Suprapubic skin (tissue), 4 donors: ENCODE results near the gene EEF1AKMT4. TPM values are rescaled to one million over a fixed set of nuclear protein-coding genes. Genes with fewer than 3 reads are reported as not detected.

Source experiments
- DNase-seq, 2 donors: peaks; one replicate each; pipeline ENCODE4 v3.0.0-alpha.2; 2019; ENCODE audit warnings: low spot score in 2 of 2
- H3K27ac ChIP-seq: fragments of 200-600 bp; sonication (generic); one replicate; pipeline ENCODE4 v1.5.1; 2019
- H3K27me3 ChIP-seq: fragments of 200-600 bp; sonication (generic); one replicate; pipeline ENCODE4 v1.5.1; 2019
- H3K36me3 ChIP-seq: fragments of 200-600 bp; sonication (generic); one replicate; pipeline ENCODE4 v1.5.1; 2019
- H3K4me1 ChIP-seq: fragments of 200-600 bp; sonication (generic); one replicate; pipeline ENCODE4 v1.5.1; 2019
- H3K4me3 ChIP-seq: fragments of 200-600 bp; sonication (generic); one replicate; pipeline ENCODE4 v1.5.1; 2019; ENCODE audit warnings: mild to moderate bottlenecking
- H3K9me3 ChIP-seq: fragments of 200-600 bp; sonication (generic); one replicate; pipeline ENCODE4 v1.5.1; 2019
- EP300 ChIP-seq: sonication (generic); formaldehyde crosslinking; IDR thresholded peaks from one replicate; pipeline ENCODE4 v1.6.1; 2017; ENCODE audit warnings: antibody characterized with exemption
- POLR2A ChIP-seq, 2 donors: fragments of 450-650 bp; IDR thresholded peaks; one replicate each; pipeline ENCODE4 v1.6.1; 2017; ENCODE audit warnings: antibody characterized with exemption in 2 of 2, mild to moderate bottlenecking in 2 of 2, moderate library complexity in 2 of 2
- POLR2AphosphoS5 ChIP-seq, 3 donors: sonication (generic); formaldehyde crosslinking; IDR thresholded peaks; one replicate each; pipeline ENCODE4 v1.6.1; 2017; ENCODE audit warnings: antibody characterized with exemption in 3 of 3
- WGBS: methylation state at CpG from one replicate; pipeline ENCODE4 v1.1.5; 2018; 5-methylcytosine and 5-hydroxymethylcytosine counted together
- total RNA-seq, 4 donors: library from RNA; depleted of rRNA; stranded (reverse); fragments of >200 nt; gene quantifications; one replicate each; pipeline ENCODE4 v1.1.0, GENCODE V29; 2016
- TF ChIP-seq, protein P1 (sequence below), 2 donors: fragments of 200-600 bp in 1 of 2; fragments of 450-650 bp in 1 of 2; sonication (generic) in 1 of 2; IDR thresholded peaks; one replicate each; pipeline ENCODE4 v1.5.1; 2016 to 2019; ENCODE audit warnings: antibody characterized with exemption in 2 of 2, mild to moderate bottlenecking in 1 of 2, moderate library complexity in 1 of 2

The EEF1AKMT4 gene
- total RNA-seq, 4 donors from 2014 or later, result 4.3 to 11.8 (median 10.0) TPM

DNA sequence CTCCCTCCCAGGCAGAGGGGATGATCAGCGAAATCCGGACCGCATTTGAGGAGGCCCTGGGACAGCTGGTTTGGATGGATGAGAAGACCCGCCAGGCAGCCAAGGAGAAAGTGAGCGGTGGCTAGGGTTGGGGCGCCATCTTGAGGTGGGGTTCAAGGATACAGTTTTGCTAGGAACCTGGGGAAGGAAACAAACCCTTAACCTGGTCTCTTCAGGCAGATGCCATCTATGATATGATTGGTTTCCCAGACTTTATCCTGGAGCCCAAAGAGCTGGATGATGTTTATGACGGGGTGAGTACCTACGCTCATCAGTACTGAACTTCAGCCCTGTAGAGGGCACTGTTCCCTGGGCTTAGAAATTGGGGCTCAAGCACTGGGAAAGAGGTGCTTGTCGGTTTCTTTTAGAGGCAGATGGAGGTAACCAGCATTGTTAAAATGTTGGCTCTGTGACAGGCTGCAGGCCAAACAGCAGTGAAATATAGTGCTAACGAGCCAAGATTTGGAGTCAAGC is 40.0 kb downstream of the EEF1AKMT4 start:
- H3K4me1 ChIP-seq, result no peaks in the 10 kb centered on the region
- H3K36me3 ChIP-seq, result no peaks in the 10 kb centered on the region
- H3K27me3 ChIP-seq, result peaks cover 19% of the 10 kb centered on the region
- no peaks in the 10 kb centered on the region for H3K9me3 ChIP-seq
- TF ChIP-seq, protein P1, sequence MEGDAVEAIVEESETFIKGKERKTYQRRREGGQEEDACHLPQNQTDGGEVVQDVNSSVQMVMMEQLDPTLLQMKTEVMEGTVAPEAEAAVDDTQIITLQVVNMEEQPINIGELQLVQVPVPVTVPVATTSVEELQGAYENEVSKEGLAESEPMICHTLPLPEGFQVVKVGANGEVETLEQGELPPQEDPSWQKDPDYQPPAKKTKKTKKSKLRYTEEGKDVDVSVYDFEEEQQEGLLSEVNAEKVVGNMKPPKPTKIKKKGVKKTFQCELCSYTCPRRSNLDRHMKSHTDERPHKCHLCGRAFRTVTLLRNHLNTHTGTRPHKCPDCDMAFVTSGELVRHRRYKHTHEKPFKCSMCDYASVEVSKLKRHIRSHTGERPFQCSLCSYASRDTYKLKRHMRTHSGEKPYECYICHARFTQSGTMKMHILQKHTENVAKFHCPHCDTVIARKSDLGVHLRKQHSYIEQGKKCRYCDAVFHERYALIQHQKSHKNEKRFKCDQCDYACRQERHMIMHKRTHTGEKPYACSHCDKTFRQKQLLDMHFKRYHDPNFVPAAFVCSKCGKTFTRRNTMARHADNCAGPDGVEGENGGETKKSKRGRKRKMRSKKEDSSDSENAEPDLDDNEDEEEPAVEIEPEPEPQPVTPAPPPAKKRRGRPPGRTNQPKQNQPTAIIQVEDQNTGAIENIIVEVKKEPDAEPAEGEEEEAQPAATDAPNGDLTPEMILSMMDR (IDR thresholded peaks at IDR 0.05), result peak; percentile 32 to 50
- TF ChIP-seq POLR2AphosphoS5 (IDR thresholded peaks at IDR 0.05), result no peak
- no peak overlapping the region for H3K27ac ChIP-seq
- H3K4me3 ChIP-seq, result no peak overlapping the region
- WGBS, result 14% methylated on average over 8 of the region's 10 CpGs
- DNase-seq, result no peak

GRCh38 chr3:184290331-184290730 is 40.9 kb downstream of the EEF1AKMT4 start:
- Histone ChIP-seq H3K4me1 (no peaks in the 10 kb centered on the region), H3K27ac (no peak overlapping the region), H3K36me3 (no peaks in the 10 kb centered on the region), H3K4me3 (no peak overlapping the region), H3K27me3 (peaks cover 19% of the 10 kb centered on the region), H3K9me3 (no peaks in the 10 kb centered on the region)
- WGBS, result 90% methylated on average over 10 of the region's 10 CpGs
- TF ChIP-seq POLR2AphosphoS5 (IDR thresholded peaks at IDR 0.05), result no peak
- TF ChIP-seq POLR2A (IDR thresholded peaks at IDR 0.05), result no peak
- TF ChIP-seq, protein P1 (IDR thresholded peaks at IDR 0.05), result no peak
- TF ChIP-seq EP300, result no peak
- no peak for DNase-seq

- no peak for TF ChIP-seq EP300
- TF ChIP-seq, protein P1 (IDR thresholded peaks at IDR 0.05), result no peak
- TF ChIP-seq POLR2AphosphoS5 (IDR thresholded peaks at IDR 0.05), result no peak
- Histone ChIP-seq H3K36me3 (no peaks in the 10 kb centered on the region), H3K4me3 (no peak overlapping the region), H3K27ac (no peak overlapping the region), H3K4me1 (no peaks in the 10 kb centered on the region), H3K27me3 (peaks cover 19% of the 10 kb centered on the region), H3K9me3 (no peaks in the 10 kb centered on the region)
- 94% methylated on average over 17 of the region's 22 CpGs for WGBS
- DNase-seq, result no peak
Observed at GRCh38 chr3:184291044-184291737, 41.7 kb downstream of the EEF1AKMT4 start.

- H3K4me3 ChIP-seq, result no peak overlapping the region
- no peaks in the 10 kb centered on the region for H3K4me1 ChIP-seq
- DNase-seq, result no peak
- no peaks in the 10 kb centered on the region for H3K36me3 ChIP-seq
- H3K27ac ChIP-seq, result no peak overlapping the region
- 94% methylated on average over 19 of the region's 21 CpGs for WGBS
- H3K9me3 ChIP-seq, result no peaks in the 10 kb centered on the region
- TF ChIP-seq, protein P1 (IDR thresholded peaks at IDR 0.05), result no peak
- TF ChIP-seq EP300 (no peak), POLR2A (IDR thresholded peaks at IDR 0.05) (no peak), POLR2AphosphoS5 (IDR thresholded peaks at IDR 0.05) (no peak)
- peaks cover 19% of the 10 kb centered on the region for H3K27me3 ChIP-seq
Observed at GRCh38 chr3:184291738-184292445, 42.4 kb downstream of the EEF1AKMT4 start.

GRCh38 chr3:184295771-184296170 is 46.3 kb downstream of the EEF1AKMT4 start:
- H3K36me3 ChIP-seq, result no peaks in the 10 kb centered on the region
- TF ChIP-seq, protein P1 (IDR thresholded peaks at IDR 0.05), result no peak
- TF ChIP-seq POLR2A (IDR thresholded peaks at IDR 0.05), result no peak
- no peak for TF ChIP-seq EP300
- TF ChIP-seq POLR2AphosphoS5 (IDR thresholded peaks at IDR 0.05), result no peak
- 65% methylated on average over 3 of the region's 3 CpGs for WGBS
- no peak overlapping the region for H3K27ac ChIP-seq
- no peaks in the 10 kb centered on the region for H3K9me3 ChIP-seq
- H3K4me3 ChIP-seq, result no peak overlapping the region
- DNase-seq, result no peak
- peaks cover 14% of the 10 kb centered on the region for H3K4me1 ChIP-seq
- peaks cover 5% of the 10 kb centered on the region for H3K27me3 ChIP-seq
